ENCODE results near the gene ZC3H10.

DNA sequence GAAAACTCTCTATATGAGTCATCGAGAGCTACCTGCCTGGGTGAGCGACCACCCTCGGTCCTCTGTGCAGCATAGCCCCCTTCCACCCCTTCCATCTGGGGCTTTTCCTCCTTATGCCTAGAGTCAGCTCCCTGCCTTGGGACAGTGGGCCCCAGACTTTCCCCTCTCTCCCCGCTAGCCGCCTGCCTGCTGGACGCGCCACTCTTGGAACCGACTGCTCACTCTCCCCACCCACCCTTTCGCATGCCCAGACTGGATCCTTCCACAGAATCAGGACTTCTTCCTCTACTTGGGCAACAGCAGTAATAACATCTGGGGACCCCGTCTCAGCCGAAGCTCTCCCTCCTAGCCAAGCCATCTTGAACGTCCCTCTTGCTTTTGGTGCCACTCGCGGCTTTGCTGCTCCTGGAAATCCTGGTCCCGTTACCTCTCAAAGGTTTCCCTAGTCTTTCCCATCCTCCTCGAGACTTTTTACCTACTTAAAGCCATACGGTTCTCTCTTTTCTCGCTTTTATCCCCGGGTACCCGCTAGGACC, 10.7 kb downstream of the ZC3H10 start:
- TF ChIP-seq POLR2A (IDR thresholded peaks at IDR 0.05; ENCODE audit: low read length) = no peak
- TF ChIP-seq GATA1 (IDR thresholded peaks at IDR 0.05; ENCODE audit: low read depth, low read length) = no peak

Data from erythroblast (primary cell).